ENCODE results near the gene SNX9. TPM values are rescaled to one million over a fixed set of nuclear protein-coding genes. Genes with fewer than 3 reads are reported as not detected.

Gene SNX9
- total and polyA plus RNA-seq, 2 donors (not counting 1 experiment from before 2014, with no cell fraction given) = 10.0 to 50.7 TPM

DNA sequence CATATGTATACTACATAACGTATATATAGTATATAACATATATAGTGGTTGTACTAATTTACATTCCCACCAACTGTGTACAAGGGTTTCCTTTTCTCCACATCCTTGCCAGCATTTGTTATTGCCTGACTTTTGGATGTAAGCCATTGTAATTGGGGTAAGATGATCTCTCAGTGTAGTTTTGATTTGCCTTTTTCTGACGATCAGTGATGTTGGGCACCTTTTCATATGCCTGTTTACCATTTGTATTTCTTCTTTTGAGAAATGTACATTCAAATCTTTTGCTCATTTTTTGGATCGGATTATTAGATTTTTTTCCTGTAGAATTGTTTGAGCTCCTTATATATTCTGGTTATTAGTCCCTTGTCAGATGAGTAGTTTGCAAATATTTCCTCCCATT lies 170.0 kb downstream of the SNX9 start:
- ChIA-PET CTCF (interaction anchor here (0.7 to 1.4 kb wide), 2 partner anchors 34 to 1630 kb away, joined by 4 read pairs; no protein-coding TSS in a partner anchor), POLR2A (no interaction called here)
- H3K79me2 ChIP-seq (ENCODE audit: control insufficient read depth, insufficient read depth, low read length) = peaks cover 33% of the 10 kb centered on the region
- Mint-ChIP-seq H3K9me3 (ENCODE audit: insufficient read depth) (no peaks in the 10 kb centered on the region), H3K4me3 (no peak overlapping the region), H3K4me1 (peaks cover 31% of the 10 kb centered on the region), H3K27ac (no peak overlapping the region), H3K27me3 (no peaks in the 10 kb centered on the region)
- H3K4me2 ChIP-seq (replicated peaks; ENCODE audit: low read depth, low read length, poor library complexity, severe bottlenecking) = no peak overlapping the region
- no peak overlapping the region for H2AFZ ChIP-seq (ENCODE audit: insufficient read depth, low read depth, low read length, poor library complexity, severe bottlenecking)
- H3K36me3 ChIP-seq (replicated peaks in 1 of 2; ENCODE audit: control extremely low read depth in 1 of 2, control insufficient read depth in 1 of 2, extremely low read depth in 1 of 2, insufficient read depth in 2 of 2, low read length in 1 of 2) = no peaks in the 10 kb centered on the region
- WGBS (ENCODE audit: insufficient coverage) = no CpG with 5 or more reads among the region's 3 CpGs
- peaks cover 0 to 7% (median 0%) of the 10 kb centered on the region in 3 donors for H3K9me3 ChIP-seq (ENCODE audit: control extremely low read depth in 1 of 3, control insufficient read depth in 2 of 3, insufficient read depth in 1 of 3, low read length in 2 of 3)
- ATAC-seq (ENCODE audit: low read depth) (no peak), DNase-seq (no peak)
- intact Hi-C loops (cut with micrococcal nuclease) = no loop called here
- no peaks in the 10 kb centered on the region for H3K27me3 ChIP-seq (replicated peaks in 1 of 4; ENCODE audit: control extremely low read depth in 1 of 4, control insufficient read depth in 3 of 4, insufficient read depth in 4 of 4, low read length in 3 of 4)
- H3K4me3 ChIP-seq (ENCODE audit: control extremely low read depth in 1 of 5, extremely low read depth in 1 of 5, insufficient read depth in 1 of 5, low read depth in 2 of 5, low read length in 4 of 5) = no peak overlapping the region
- no peak for TF ChIP-seq CTCF (IDR thresholded peaks at IDR 0.05)
- TF ChIP-seq EZH2 (IDR thresholded peaks at IDR 0.05; ENCODE audit: borderline replicate concordance, insufficient read depth, low read depth, low read length, poor library complexity, severe bottlenecking) = no peak
- H3K4me1 ChIP-seq (ENCODE audit: control insufficient read depth in 2 of 2, insufficient read depth in 2 of 2, low read length in 2 of 2) = peaks cover 16 to 30% of the 10 kb centered on the region in 2 donors
- H3K27ac ChIP-seq (ENCODE audit: low read length in 2 of 2) = no peak overlapping the region
- H3K9ac ChIP-seq (ENCODE audit: low read length) = no peak overlapping the region
- H4K20me1 ChIP-seq (ENCODE audit: control insufficient read depth, insufficient read depth, low read length, poor library complexity, severe bottlenecking) = no peaks in the 10 kb centered on the region

DNA sequence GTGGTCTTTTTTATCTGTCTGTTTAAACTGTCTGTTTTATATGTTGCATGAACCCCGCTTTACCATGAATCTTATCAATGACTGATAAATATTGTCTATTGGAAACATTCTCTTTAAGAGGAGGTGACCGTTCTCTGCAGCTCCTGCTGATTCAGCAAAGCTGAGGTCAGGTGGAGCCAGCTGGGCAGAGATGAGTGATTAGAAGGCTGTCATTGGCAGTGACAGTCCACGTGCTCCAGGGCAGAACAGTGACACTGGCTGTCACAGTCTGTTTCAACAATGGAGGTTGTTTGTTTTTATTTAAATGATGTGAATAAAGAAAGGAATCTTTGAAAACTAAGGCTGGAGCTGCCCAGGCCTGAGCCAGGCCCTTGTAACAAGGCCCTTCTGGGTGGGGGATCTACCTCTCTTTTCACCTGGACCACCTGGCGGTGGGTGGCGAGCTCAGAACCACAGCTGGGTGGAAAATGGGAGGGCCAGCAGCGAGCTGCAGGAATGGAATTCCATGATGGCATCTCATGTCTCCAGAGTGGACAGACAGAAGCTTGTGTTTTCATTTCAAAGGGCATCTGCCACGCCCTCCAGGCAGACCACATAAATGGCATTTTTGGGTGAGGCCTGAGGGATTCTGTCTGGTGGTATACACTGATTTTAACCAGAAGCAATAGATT lies 171.2 kb downstream of the SNX9 start:
- Mint-ChIP-seq H3K27me3 (no peaks in the 10 kb centered on the region), H3K27ac (no peak overlapping the region), H3K4me1 (peaks cover 26% of the 10 kb centered on the region), H3K4me3 (no peak overlapping the region), H3K9me3 (ENCODE audit: insufficient read depth) (no peaks in the 10 kb centered on the region)
- ATAC-seq (ENCODE audit: low read depth) = no peak
- CTCF ChIA-PET = interaction anchor here (1.0 to 1.6 kb wide), 5 partner anchors 14 to 75 kb away, joined by 3 to 4 read pairs (median 3); no protein-coding TSS in a partner anchor
- no peak for DNase-seq
- Histone ChIP-seq H3K4me1 (ENCODE audit: control insufficient read depth in 2 of 2, insufficient read depth in 2 of 2, low read length in 2 of 2) (peaks cover 16 to 23% of the 10 kb centered on the region in 2 donors), H3K9me3 (ENCODE audit: control extremely low read depth in 1 of 3, control insufficient read depth in 2 of 3, insufficient read depth in 1 of 3, low read length in 2 of 3) (peaks cover 0 to 7% (median 0%) of the 10 kb centered on the region in 3 donors), H3K27me3 (replicated peaks in 1 of 4; ENCODE audit: control extremely low read depth in 1 of 4, control insufficient read depth in 3 of 4, insufficient read depth in 4 of 4, low read length in 3 of 4) (no peaks in the 10 kb centered on the region), H4K20me1 (ENCODE audit: control insufficient read depth, insufficient read depth, low read length, poor library complexity, severe bottlenecking) (no peaks in the 10 kb centered on the region), H3K4me2 (replicated peaks; ENCODE audit: low read depth, low read length, poor library complexity, severe bottlenecking) (no peak overlapping the region), H3K4me3 (ENCODE audit: control extremely low read depth in 1 of 5, extremely low read depth in 1 of 5, insufficient read depth in 1 of 5, low read depth in 2 of 5, low read length in 4 of 5) (no peak overlapping the region), H2AFZ (ENCODE audit: insufficient read depth, low read depth, low read length, poor library complexity, severe bottlenecking) (no peak overlapping the region), H3K36me3 (replicated peaks in 1 of 2; ENCODE audit: control extremely low read depth in 1 of 2, control insufficient read depth in 1 of 2, extremely low read depth in 1 of 2, insufficient read depth in 2 of 2, low read length in 1 of 2) (no peaks in the 10 kb centered on the region), H3K9ac (ENCODE audit: low read length) (no peak overlapping the region), H3K27ac (ENCODE audit: low read length in 2 of 2) (no peak overlapping the region), H3K79me2 (ENCODE audit: control insufficient read depth, insufficient read depth, low read length) (peaks cover 23% of the 10 kb centered on the region)
- 88% methylated on average over 5 of the region's 7 CpGs for WGBS (ENCODE audit: insufficient coverage)
- POLR2A ChIA-PET = interaction anchor here (0.5 kb wide), 1 partner anchor 29 kb away, joined by 3 read pairs; no protein-coding TSS in a partner anchor
- intact Hi-C loops (cut with micrococcal nuclease) = no loop called here
- TF ChIP-seq CTCF (IDR thresholded peaks at IDR 0.05) (no peak), EZH2 (IDR thresholded peaks at IDR 0.05; ENCODE audit: borderline replicate concordance, insufficient read depth, low read depth, low read length, poor library complexity, severe bottlenecking) (no peak)

Measured in B cell (primary cell).